NCI-H2029 treated with DMSO at 0.1 percent for 48 hours (cell line): ENCODE measurements around the gene RAB40C.

Experiments used
- DNase-seq: peaks from one replicate; lab custom pipeline; 2025; lab: John Stamatoyannopoulos, UW

RAB40C gene

DNA sequence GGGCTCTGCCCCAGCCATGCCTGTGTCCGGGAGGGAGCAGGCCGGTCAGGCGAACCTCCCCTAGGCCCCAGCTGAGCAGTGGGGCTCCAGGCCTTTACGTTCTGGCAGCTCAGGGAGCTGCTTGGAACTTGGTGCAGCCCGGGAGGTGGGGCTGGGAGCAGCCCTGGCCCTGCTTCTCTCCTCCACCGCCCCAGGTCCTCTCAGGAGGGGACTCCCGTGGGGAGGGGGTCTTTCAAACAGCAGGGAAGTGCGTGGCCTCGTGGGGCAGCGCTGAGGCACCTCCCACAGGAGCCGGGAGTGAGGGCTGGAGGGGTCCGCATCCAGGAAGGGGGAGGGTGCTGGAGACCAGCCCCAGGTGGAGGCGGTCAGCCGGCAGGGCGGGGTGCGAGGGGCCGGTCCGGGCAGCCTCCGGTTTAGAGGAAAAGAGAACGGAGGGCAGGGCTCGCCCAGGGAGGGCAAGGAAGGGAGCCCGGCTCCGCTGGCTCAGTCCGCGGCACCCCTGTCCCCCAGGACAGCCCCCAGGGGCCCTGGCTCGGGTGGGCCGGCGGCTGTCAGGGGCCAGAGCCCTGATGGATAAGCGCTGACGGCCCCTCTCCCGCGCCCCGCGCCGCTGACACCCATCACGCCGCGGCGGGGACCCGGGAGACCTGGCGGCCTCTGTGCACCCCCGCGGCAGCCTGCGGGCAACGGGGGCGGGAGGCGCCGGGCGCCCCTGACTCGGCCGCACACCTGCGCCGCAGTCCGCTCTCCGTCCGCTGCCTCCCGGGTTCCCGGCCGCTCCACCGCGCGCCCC, 30.3 kb upstream of the RAB40C start:
- no peak for DNase-seq

DNA sequence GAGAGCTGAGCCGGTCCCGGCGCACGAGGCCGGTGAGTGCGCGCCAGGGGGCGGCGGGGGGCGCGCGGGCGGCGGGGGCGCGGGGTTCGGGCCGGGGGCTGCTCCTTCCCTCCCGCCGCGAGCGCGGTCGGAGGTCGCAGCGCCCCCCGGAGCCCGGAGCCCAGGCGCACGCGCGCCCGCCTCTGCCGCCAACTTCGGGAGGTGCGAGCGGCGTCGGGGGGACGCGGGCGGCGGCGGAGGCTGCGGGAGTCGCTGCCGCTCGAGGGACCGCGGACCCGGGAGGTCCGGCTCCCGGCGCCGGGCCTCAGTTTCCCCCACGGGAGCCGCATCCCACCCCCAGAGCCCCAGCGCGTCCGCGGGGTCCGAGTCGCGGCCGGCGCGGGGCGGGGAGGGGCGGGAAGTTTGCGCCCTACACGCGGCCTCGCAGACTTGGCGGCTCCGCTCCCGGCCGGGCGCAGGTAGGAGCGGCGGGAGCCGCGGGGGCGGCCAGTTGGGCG, 29.6 kb upstream of the RAB40C start, which contains the start of gene PRR35:
Gene PRR35 (plus strand): TSS at position 191 of the 497 bp plus-strand sequence. CDS start 2,901 bp downstream, outside the sequence.
- DNase-seq = no peak

DNA sequence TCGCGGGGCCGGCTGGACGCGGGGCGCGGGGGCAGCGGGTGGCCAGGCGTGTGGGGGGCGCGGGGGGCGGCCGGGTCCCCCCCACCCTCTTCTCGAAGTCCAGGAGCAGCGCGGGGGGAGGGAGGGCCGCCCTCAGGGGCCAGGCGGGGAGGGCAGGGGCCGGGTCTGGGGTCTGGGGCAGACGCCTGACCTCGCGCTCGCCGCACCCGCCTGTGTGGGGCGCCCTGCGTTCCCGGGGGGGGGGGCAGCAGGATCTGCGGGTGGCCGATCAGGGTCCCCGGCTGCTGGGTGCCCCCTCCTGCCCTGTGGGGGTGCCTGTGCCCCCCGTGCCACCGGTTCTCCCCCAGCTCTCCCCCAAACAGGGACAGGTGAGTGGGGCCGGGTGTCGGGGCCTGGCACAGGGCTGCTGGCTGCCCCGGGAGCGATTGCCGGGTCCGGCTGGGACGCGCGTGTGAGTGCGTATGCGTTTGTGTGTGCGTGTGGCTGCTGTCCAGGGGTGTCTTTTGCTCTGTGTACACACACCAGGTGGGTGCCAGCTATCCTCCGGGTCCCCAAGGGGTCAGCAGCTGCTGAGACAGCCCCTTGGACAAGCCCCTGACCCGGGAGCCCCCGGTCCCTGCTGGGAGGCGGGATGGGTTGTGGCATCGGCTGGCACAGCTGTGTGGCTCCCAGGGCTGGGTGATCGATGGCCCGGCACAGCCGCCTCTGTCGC, 29.0 kb upstream of the RAB40C start:
- DNase-seq = no peak

DNA sequence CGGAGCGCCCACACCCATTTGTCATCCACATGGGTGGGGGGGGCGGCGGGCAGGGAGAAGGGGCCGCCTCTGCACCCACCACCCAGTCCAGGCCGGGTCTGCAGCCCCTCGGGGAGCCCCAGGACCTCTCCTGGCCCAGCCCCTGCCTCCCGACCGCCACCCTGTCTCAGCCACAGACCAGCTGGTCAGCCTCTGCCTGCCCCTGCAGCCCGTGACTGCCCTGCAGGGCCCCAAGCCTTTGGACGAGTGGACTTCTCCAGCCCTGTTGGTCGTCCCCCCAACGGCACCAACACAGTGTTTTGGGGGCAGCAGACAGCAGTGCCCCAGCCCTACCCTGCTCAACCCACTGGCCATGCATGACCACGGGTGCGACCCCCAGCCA, 28.5 kb upstream of the RAB40C start:
- no peak for DNase-seq

DNA sequence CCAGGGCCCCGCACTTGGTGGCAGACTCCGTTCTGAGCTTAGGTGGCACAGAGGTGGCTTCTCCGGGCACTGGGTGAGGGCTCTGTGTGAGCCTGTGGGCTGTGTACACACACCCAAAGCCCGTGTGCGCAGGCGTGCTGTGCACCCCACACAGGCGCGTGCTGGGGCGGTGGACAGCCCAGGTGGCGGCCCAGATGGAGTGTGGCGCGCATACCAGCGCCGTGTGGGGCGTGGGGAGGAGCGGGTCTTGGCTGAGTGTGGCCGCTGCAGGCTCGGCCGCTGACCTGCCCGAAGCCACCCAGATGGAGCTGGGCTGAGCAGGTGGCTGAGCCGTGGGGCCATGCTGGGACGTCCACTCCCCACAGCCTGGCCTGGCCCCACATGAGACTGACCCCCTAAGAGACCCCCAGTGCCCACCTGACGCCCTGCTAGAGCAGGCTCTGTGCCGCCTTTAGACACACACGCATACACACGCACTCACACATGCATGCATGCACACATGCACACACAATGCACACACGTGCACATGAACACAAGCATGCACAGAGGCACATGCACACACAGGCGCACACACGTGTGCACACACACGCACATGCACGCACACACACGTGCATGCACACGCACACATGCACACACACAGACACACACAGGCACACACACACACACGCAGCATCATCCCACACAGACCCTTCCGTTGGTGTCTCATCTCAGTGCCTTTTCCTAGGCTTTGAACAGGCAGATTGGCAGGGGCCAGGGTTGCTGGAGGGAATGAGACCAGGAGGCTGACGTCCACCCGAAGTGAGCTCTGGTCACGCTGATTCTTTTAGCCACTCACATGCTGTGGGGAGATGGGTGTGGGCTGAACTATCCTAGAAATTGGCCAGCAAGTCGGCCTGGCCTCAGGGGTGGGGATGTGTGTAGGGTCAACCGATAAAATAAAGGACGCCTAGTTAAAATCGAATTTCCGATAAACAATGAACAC, 27.6 kb upstream of the RAB40C start:
- no peak for DNase-seq

DNA sequence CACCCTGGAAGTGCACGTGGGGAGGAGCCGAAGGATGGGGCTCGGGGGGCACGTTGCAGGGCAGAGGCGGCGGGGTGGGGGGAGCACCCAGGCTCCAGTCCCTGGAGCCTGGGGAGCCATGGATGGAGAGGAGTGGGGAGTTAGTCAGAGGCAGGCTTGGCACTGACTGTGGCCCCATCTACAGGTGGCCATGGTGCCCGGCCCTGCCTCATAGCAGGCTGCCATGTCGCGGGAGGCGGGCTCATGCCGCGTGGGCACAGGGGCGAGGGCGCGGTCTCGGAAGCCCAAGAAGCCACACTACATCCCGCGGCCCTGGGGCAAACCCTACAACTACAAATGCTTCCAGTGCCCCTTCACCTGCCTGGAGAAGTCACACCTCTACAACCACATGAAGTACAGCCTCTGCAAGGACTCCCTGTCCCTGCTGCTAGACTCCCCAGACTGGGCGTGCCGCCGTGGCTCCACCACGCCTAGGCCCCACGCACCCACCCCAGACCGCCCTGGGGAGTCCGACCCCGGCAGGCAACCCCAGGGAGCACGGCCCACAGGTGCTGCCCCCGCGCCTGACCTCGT, 26.7 kb upstream of the RAB40C start:
- DNase-seq = no peak

DNA sequence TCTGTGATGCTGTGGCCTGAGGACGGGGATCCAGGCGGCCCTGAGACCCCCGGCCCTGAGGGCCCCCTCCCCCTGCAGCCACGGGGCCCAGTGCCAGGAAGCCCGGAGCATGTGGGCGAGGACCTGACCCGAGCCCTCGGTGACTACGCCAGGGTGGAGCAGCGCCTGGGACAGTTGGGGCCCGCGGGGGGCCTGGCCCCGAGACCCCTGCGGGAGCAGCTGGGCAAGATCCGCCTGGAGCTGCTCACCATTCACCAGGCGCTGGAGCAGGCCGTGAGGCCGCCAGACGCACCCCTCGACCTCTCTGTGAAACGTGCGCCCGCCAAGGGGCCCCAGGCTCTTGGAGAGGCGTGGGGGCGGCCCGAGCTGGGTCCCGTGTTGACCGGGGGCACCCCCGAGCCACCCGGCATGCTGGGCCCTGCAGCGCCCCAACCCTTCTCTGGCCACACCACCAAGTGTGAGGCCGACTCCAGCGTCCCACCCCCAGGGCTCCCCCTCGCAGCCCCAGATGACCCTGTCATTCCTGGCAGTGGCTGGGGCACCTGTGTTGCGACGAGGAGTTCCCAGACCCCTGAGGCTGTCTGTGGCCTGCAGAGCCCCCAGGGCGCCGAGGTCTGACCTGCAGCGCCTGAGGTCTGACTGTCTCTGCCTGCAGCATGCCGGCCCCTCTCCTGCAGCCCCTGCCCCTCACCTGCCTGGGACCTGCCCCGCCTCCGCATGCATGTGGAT, 25.0 kb upstream of the RAB40C start:
- DNase-seq = no peak

DNA sequence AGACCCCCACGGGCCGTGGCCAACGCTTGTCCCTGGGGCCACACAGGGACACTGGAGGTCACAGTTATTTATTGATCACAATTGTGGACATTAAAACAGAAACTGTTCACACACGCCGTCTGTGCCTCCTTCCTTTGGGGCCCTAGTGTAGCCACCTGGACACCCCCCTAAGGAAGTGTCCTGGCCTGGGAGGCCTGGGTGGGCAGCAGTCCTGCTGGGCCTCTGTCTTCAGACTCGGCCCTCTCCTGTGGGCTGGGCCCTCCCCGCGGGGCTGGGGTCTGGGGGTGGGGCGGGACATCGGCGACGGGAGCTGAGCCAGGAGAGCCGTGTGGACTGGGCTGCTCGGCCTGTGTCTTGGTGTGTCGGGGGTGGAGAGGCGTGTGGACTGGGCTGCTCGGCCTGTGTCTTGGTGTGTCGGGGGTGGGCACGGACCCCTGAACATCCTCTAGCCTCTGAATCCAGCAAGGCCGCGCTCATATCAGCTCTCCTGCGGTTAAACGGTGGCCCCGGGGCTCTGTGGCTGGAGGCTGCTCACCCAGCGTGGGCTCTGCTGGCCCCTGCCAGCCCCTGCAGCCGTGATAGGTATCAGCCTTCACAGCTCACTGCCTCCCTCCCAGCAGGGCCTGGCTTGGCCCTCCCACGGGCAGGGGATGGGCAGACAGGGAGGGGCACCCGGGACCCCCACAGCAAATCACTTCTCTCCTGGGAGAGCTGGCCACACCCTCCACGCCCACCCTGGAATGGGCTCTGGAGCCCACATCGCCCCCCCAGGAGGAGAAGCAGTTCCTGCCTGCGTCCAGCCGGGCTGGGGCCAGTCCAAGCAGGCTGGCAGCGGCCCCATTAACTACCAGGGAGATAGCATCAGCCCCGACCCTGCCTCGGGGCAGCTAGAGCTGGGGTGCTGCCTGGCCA, 24.2 kb upstream of the RAB40C start:
- no peak for DNase-seq

DNA sequence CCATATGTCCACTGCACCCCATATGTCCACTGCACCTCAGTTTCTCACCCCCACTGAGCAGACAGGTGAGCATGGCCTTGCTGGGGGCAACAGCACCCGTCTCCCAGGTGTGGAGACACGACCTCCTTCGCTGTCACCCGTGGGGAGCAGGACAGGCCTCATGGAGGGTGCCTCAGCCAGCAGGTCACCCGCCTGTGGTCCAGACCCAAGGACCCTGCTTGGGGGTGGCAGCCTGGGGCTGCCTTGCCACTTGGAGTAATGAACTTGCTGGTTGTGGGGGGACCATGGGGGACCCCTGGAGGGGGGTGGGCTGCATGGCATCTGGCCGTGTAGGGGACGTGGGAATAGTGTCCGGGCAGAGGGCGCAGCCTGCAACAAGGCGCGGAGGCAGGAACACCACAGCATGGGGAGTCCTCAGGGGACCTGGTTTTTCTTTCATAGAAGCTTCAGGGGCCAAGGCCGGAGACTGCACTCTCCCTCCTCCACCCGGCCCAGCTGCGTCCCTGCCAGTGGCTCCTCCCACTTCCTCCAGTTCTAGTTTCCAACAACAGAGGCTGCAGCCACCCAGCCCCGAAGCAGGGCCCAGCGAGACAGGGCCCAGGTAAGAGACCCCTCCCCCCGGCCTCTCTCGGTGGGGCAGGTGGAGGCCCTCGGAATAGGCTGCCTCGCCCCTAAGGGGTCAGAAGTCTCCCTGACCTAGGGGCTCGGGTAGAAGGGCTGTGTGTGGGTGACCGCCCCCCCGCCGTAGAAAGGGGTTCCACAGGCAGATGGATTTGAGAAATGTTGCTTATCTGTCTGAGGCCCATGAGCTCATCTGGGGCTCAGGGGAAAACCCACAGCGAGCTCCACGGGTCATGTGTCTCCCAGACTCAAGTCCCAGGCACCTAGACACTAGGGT, 23.1 kb upstream of the RAB40C start, which contains the start of gene NHLRC4:
Gene NHLRC4 (plus strand): TSS at position 531 of the 898 bp plus-strand sequence. CDS start 1,043 bp downstream, outside the sequence.
- DNase-seq = no peak

DNA sequence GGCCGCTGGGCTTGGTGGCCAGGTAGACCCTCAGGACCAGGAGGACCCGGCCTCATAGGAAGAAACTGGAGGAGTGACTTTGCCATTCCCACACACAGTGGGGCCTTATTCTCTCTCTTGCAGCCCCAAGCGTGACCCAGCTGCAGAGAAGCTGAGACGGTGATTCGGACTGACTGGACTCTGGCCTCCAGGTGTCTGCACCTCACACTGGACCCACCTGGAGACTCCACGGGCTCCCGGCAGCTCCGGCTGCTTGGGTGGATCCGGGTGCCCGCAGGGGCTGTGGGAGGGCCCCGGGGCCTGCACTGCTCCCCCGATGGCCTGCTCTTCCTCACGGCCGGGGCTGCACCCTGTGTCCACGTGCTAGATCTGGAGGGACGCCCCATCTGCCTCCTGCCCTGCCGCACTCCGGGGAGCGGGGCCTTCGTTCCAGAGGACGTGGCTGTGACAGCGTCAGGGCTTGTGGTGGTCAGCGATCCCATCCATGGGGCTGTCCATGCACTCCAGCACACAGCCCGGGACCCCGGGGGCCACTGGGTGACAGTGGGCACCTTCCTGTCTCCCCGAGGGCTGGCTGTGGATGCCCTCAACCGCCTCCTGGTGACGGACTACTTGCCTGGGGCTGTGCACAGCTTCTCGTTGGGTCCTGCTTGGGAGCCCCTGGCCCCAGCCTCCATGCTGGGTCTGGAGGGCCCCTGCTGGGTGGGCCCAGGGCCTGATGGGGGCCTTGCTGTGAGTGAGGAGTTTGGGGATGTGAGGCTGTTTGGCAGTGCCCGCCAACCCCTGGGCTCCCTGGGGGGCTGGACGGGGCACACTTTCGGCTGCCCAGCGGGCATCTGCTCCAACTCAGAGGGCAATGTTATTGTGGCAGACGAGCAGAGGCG, 22.3 kb upstream of the RAB40C start:
- no peak for DNase-seq

DNA sequence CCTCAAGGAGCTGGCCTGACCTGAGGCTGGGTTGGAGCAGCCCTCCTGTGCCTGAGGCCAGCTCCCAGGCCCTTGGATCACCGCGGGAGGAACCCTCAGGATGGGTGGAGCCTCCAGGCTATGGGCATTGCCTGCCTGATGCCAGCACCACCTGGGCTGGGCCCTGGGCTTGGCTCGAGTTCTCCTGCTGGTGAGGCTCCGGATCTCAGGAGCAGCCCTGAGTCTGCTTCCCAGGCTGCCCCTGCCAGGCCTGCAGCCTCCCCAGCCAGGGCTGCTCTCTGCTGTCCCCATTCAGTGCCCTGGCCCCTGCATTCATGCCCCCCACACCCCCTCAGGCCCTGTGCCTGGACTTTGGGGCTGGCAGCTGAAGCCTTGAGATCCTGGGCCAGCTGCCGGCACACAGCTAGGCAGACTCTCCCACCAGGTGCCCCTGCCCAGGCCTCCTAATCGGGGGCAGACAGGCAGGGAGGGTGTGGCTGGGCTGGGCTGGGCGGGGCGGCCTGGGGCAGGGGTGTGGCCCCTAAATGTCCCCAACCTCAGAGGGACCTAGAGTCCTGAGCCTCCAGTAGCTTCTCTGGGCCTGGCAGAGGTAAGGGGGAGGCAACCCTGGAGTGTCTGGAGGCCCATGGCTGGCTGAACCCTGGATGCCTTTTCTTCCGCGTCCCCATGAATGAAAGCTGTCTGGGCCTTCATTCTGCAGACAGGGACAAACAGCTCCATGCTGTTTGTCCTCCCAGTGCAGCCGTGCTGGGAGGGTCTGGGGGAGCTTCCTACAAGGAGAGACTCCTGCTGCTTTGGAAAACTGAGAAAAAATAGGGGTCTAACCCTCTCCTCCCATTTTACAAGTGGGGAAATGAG, 21.2 kb upstream of the RAB40C start:
- DNase-seq = no peak

DNA sequence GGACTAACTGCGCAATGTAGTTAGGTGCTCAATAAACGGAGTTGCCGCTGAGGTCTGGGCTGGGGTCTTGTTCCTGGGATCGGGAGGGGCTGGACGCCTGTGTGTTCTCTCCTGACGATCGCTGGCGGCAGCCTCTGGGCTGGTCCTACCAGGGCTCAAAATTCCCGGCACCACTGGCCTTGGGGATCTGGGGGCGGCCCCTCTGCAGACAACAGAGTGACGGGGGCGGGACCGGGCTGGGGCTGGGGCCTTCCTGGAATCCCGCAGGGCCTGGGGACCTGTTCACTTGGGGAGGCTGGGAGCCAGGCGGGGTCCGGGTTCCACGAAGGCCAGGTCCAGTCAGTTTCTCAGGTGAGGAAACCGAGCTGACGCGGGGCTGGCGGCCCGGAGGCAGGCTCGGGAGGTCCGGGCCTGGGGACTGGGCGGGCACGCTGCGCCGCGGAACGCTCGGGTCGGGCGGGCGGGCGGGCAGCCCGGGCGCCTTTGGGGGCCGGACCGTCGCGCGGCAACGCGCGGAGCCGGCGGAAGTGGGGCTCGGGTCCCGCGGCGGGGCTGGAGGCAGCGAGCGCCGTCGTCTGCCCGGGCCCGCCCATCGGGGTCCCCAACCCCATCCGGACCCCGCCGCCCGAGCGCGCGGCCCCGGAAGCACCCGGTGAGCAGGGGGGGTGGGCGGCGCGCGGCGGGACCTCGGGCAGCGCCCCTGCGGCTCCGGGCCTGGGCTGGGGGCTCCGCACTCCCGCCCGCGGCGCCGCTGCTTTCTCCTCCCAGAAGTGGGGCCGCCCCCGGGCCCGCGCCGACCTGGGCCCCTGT, 20.2 kb upstream of the RAB40C start, which contains the start of gene PIGQ:
Gene PIGQ (plus strand): TSS at position 524 of the 810 bp plus-strand sequence. CDS start 4,107 bp downstream, outside the sequence.
- no peak for DNase-seq

DNA sequence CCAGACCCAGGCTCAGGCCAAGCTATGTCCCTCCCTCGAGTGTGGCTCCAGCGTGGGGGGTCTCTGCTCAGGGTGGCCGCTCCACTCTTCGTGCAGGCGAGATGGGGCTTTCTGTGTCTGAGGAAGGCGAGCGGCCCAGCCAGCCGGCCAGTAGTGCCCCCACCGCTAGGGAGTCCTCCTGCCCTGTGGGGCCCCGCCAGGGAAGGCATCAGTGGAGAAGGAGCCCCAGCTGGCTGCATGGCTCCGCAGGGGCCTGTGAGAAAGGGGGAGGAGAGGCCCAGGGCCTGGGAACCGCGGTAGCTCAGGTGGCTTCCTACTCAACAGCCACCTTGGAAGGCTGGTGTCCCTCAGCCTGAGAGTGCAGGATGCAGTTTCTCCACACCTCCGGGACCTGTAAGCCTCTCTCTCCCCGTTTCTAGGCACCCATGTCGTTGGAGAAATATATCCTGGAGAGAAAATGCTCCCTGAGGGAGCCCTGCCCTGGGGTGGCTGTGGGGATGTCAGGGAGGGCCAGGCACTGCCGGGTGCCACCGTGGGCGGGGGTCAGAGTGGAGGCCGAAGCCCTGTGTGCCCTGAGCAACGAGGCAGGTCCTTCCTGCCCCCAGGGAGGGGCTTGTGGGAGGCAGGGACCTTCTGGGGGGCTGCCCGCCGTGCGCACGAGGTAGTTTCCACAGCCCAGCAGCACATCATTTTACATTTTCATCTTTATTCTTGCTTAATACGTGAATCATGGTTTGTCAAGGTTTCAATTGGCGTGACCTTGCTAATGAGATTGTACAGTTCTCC, 16.8 kb upstream of the RAB40C start:
- DNase-seq = no peak

DNA sequence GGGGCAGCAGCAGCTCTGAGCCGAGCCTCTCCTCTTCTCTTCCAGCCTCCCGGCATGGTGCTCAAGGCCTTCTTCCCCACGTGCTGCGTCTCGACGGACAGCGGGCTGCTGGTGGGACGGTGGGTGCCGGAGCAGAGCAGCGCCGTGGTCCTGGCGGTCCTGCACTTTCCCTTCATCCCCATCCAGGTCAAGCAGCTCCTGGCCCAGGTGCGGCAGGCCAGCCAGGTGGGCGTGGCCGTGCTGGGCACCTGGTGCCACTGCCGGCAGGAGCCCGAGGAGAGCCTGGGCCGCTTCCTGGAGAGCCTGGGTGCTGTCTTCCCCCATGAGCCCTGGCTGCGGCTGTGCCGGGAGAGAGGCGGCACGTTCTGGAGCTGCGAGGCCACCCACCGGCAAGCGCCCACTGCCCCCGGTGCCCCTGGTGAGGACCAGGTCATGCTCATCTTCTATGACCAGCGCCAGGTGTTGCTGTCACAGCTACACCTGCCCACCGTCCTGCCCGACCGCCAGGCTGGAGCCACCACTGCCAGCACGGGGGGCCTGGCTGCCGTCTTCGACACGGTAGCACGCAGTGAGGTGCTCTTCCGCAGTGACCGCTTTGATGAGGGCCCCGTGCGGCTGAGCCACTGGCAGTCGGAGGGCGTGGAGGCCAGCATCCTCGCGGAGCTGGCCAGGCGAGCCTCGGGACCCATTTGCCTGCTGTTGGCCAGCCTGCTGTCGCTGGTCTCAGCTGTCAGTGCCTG, 15.7 kb upstream of the RAB40C start:
- no peak for DNase-seq
